GM23248 (cell line): ENCODE results near the gene COA8. TPM values are rescaled to one million over a fixed set of nuclear protein-coding genes. Genes with fewer than 3 reads are reported as not detected.

Experiments
- DNase-seq: peaks from one replicate; pipeline ENCODE4 v3.0.0-alpha.2; 2015
- H2AFZ ChIP-seq: fragments of 200-600 bp; sonication (generic); 2 replicates; pipeline ENCODE4 v1.6.1; 2016; ENCODE audit warnings: antibody characterized with exemption
- H3F3A ChIP-seq: fragments of 200-600 bp; sonication (generic); 2 replicates; pipeline ENCODE4 v1.6.1; 2016; ENCODE audit warnings: mild to moderate bottlenecking, antibody characterized with exemption, mixed run types; ENCODE audit not compliant: insufficient read depth
- H3K27ac ChIP-seq: fragments of 200-600 bp; sonication (generic); 2 replicates; pipeline ENCODE4 v1.5.1; 2016; ENCODE audit warnings: mild to moderate bottlenecking
- H3K27me3 ChIP-seq: fragments of 200-600 bp; sonication (generic); replicated peaks from 2 replicates; pipeline ENCODE4 v1.6.1; 2016; ENCODE audit warnings: mild to moderate bottlenecking; ENCODE audit not compliant: insufficient read depth
- H3K36me3 ChIP-seq: fragments of 200-600 bp; sonication (generic); 2 replicates; pipeline ENCODE4 v1.6.1; 2016; ENCODE audit warnings: low read depth, mild to moderate bottlenecking
- H3K4me1 ChIP-seq: fragments of 200-600 bp; sonication (generic); 2 replicates; pipeline ENCODE4 v1.6.1; 2016; ENCODE audit warnings: mild to moderate bottlenecking; ENCODE audit not compliant: insufficient read depth
- H3K4me2 ChIP-seq: fragments of 200-600 bp; sonication (generic); one replicate; pipeline ENCODE4 v1.6.1; 2016; ENCODE audit warnings: mild to moderate bottlenecking; ENCODE audit not compliant: unreplicated experiment
- H3K4me3 ChIP-seq: fragments of 200-600 bp; sonication (generic); 2 replicates; pipeline ENCODE4 v1.5.1; 2016; ENCODE audit warnings: mild to moderate bottlenecking
- H3K79me2 ChIP-seq: fragments of 200-600 bp; sonication (generic); 2 replicates; pipeline ENCODE4 v1.6.1; 2016; ENCODE audit warnings: mild to moderate bottlenecking; ENCODE audit not compliant: insufficient read depth
- H3K9ac ChIP-seq: fragments of 200-600 bp; sonication (generic); 2 replicates; pipeline ENCODE4 v1.6.1; 2016; ENCODE audit warnings: mild to moderate bottlenecking
- H3K9me2 ChIP-seq: fragments of 200-600 bp; sonication (generic); 2 replicates; pipeline ENCODE4 v1.6.1; 2016; ENCODE audit warnings: mixed run types, mild to moderate bottlenecking, moderate library complexity; ENCODE audit not compliant: insufficient read depth
- H3K9me3 ChIP-seq: fragments of 200-600 bp; sonication (generic); one replicate; pipeline ENCODE4 v1.6.1; 2017; ENCODE audit warnings: low read depth
- H4K20me1 ChIP-seq: fragments of 200-600 bp; sonication (generic); 2 replicates; pipeline ENCODE4 v1.6.0; 2016; ENCODE audit not compliant: insufficient read depth
- EZH2 ChIP-seq: fragments of 200-600 bp; sonication (generic); IDR thresholded peaks from 2 replicates; pipeline ENCODE4 v1.6.1; 2018; ENCODE audit warnings: antibody characterized with exemption, mild to moderate bottlenecking; ENCODE audit not compliant: insufficient read depth, poor library complexity, severe bottlenecking
- EZH2phosphoT487 ChIP-seq: fragments of 200-600 bp; sonication (generic); IDR thresholded peaks from 2 replicates; pipeline ENCODE4 v1.6.1; 2018; ENCODE audit warnings: antibody characterized with exemption, moderate library complexity, mild to moderate bottlenecking, low read depth; ENCODE audit not compliant: insufficient read depth
- WGBS, 2 experiments: methylation state at CpG; one replicate each; pipeline ENCODE4 v1.1.6; 2015 to 2017; ENCODE audit warnings: low lambda C conversion rate in 2 of 2, low coverage in 1 of 2; ENCODE audit errors: missing lambda C conversion rate in 2 of 2; 5-methylcytosine and 5-hydroxymethylcytosine counted together
- in situ Hi-C: fragments of 300-500 bp; cut with MboI; formaldehyde crosslinking; loops from 2 replicates; pipeline ENCODE4 v1.15.0; 2020
- polyA plus RNA-seq: library from polyadenylated mRNA; unstranded; fragments of >200 nt; fragmentation: Nextera tagmentation; extraction: Ambion mirVana; gene quantifications from 2 replicates; pipeline ENCODE4 v1.2.1, GENCODE V29; 2016
- total RNA-seq: library from RNA; depleted of rRNA; stranded (reverse); fragments of >200 nt; shearing (Covaris generic); gene quantifications from 2 replicates; pipeline ENCODE4 v1.2.3, GENCODE V29; 2014

COA8 gene
- total and polyA plus RNA-seq, 2 experiments from 2014 or later = 28.9 to 96.3 TPM

- Histone ChIP-seq H2AFZ (peak within 1 kb of the TSS; percentile 58; the same call in 1 of the 2 replicates), H3K9me3 (no peaks in the 10 kb centered on the region), H3K79me2 (peaks cover 47% of the 10 kb centered on the region), H3K4me3 (peak within 1 kb of the TSS; percentile 100), H3K36me3 (no peaks in the 10 kb centered on the region), H3K4me1 (peaks cover 46% of the 10 kb centered on the region), H4K20me1 (0 out of 2 replicates have a peak, but pooled peaks cover 3% of the 10 kb centered on the region), H3K9ac (peak within 1 kb of the TSS; percentile 89), H3K9me2 (no peaks in the 10 kb centered on the region), H3K27ac (peak within 1 kb of the TSS; percentile 98), H3K27me3 (no peaks in the 10 kb centered on the region), H3F3A (peaks cover 25% of the 10 kb centered on the region), H3K4me2 (peak within 1 kb of the TSS; percentile 98)
- TF ChIP-seq EZH2 (no peak), EZH2phosphoT487 (no peak)
- 1% methylated on average over 27 to 56 of the region's 97 CpGs for WGBS, 2 experiments
- DNase-seq = peak; percentile 89
- in situ Hi-C loops = no loop called here
Measured at GRCh38 chr14:103628684-103629502, 66.1 kb downstream of the COA8 start, which contains the start of gene KLC1. Gene KLC1 (plus strand): TSS chr14:103629211. CDS start chr14:103654565, 25,354 bp downstream.

GRCh38 chr14:103629503-103630121 is 66.9 kb downstream of the COA8 start:
- Histone ChIP-seq H3K9me2 (no peaks in the 10 kb centered on the region), H3F3A (peaks cover 31% of the 10 kb centered on the region), H3K27ac (peak overlapping the region; percentile 98), H3K79me2 (peaks cover 55% of the 10 kb centered on the region), H3K27me3 (no peaks in the 10 kb centered on the region), H3K9ac (peak overlapping the region; percentile 89), H3K4me1 (peaks cover 48% of the 10 kb centered on the region), H3K4me3 (peak overlapping the region; percentile 100), H2AFZ (no peak overlapping the region), H3K36me3 (no peaks in the 10 kb centered on the region), H3K4me2 (peak overlapping the region; percentile 98), H3K9me3 (no peaks in the 10 kb centered on the region), H4K20me1 (peaks cover 8% of the 10 kb centered on the region; the same call in 1 of the 2 replicates)
- TF ChIP-seq EZH2phosphoT487 (no peak), EZH2 (no peak)
- WGBS, 2 experiments = 1 to 2% methylated on average over 15 to 65 of the region's 71 CpGs
- DNase-seq = peak; percentile 70
- in situ Hi-C loops = no loop called here

- H3K79me2 ChIP-seq = peaks cover 64% of the 10 kb centered on the region
- H4K20me1 ChIP-seq = peaks cover 17% of the 10 kb centered on the region; the same call in 1 of the 2 replicates
- 3 to 4% methylated on average over 5 of the region's 5 CpGs for WGBS, 2 experiments
- H3K9ac ChIP-seq = peak overlapping the region; percentile 89
- in situ Hi-C loops = no loop called here
- TF ChIP-seq EZH2phosphoT487 = no peak
- no peak for TF ChIP-seq EZH2
- no peaks in the 10 kb centered on the region for H3K27me3 ChIP-seq
- H3K4me3 ChIP-seq = peak overlapping the region; percentile 100
- no peaks in the 10 kb centered on the region for H3K36me3 ChIP-seq
- peak overlapping the region; percentile 98 for H3K4me2 ChIP-seq
- peaks cover 46% of the 10 kb centered on the region for H3K4me1 ChIP-seq
- H3K9me3 ChIP-seq = no peaks in the 10 kb centered on the region
- DNase-seq = peak; percentile 70
- peaks cover 34% of the 10 kb centered on the region for H3F3A ChIP-seq
- peak overlapping the region; percentile 98 for H3K27ac ChIP-seq
- no peaks in the 10 kb centered on the region for H3K9me2 ChIP-seq
- no peak overlapping the region for H2AFZ ChIP-seq
Measured at GRCh38 chr14:103630364-103631108, 67.8 kb downstream of the COA8 start.

- H4K20me1 ChIP-seq = peaks cover 30% of the 10 kb centered on the region
- 0 out of 2 replicates have a peak overlapping the region, but pooled peaks have one; percentile 3 for H3K27ac ChIP-seq
- peak; percentile 27 for DNase-seq
- in situ Hi-C loops = no loop called here
- peaks cover 48% of the 10 kb centered on the region for H3K4me1 ChIP-seq
- H3K9ac ChIP-seq = no peak overlapping the region
- peaks cover 92% of the 10 kb centered on the region for H3K79me2 ChIP-seq
- no peaks in the 10 kb centered on the region for H3K27me3 ChIP-seq
- 30 to 50% methylated on average over 1 of the region's 1 CpG for WGBS, 2 experiments
- H3K9me2 ChIP-seq = no peaks in the 10 kb centered on the region
- no peak overlapping the region for H3K4me3 ChIP-seq
- H3K4me2 ChIP-seq = peak overlapping the region; percentile 31
- TF ChIP-seq EZH2 (no peak), EZH2phosphoT487 (no peak)
- H3F3A ChIP-seq = peaks cover 58% of the 10 kb centered on the region
- no peaks in the 10 kb centered on the region for H3K36me3 ChIP-seq
- no peak overlapping the region for H2AFZ ChIP-seq
- no peaks in the 10 kb centered on the region for H3K9me3 ChIP-seq
Measured at GRCh38 chr14:103633391-103633790, 70.6 kb downstream of the COA8 start.
